ENCODE data around the gene WFIKKN1. TPM values are rescaled to one million over a fixed set of nuclear protein-coding genes. Genes with fewer than 3 reads are reported as not detected.

The WFIKKN1 gene
- total and polyA plus RNA-seq, 4 donors = 0.31 to 2.5 (median 0.61) TPM

- 41 to 62% methylated on average over 10 of the region's 10 CpGs for WGBS, 2 donors
- peak overlapping the region in 1 of 2 donors; percentile 92 for H3K27ac ChIP-seq (ENCODE audit: low read depth in 1 of 2, low read length in 1 of 2)
Measured at GRCh38 chr16:590815-591200, 40.0 kb upstream of the WFIKKN1 start.

GRCh38 chr16:591231-591630, 39.6 kb upstream of the WFIKKN1 start:
- peak overlapping the region; percentile 71 for H3K4me3 ChIP-seq
- H3K9me3 ChIP-seq (ENCODE audit: control insufficient read depth in 4 of 4, insufficient read depth in 3 of 4, low read length in 3 of 4) = no peaks in the 10 kb centered on the region
- TF ChIP-seq, protein P1, sequence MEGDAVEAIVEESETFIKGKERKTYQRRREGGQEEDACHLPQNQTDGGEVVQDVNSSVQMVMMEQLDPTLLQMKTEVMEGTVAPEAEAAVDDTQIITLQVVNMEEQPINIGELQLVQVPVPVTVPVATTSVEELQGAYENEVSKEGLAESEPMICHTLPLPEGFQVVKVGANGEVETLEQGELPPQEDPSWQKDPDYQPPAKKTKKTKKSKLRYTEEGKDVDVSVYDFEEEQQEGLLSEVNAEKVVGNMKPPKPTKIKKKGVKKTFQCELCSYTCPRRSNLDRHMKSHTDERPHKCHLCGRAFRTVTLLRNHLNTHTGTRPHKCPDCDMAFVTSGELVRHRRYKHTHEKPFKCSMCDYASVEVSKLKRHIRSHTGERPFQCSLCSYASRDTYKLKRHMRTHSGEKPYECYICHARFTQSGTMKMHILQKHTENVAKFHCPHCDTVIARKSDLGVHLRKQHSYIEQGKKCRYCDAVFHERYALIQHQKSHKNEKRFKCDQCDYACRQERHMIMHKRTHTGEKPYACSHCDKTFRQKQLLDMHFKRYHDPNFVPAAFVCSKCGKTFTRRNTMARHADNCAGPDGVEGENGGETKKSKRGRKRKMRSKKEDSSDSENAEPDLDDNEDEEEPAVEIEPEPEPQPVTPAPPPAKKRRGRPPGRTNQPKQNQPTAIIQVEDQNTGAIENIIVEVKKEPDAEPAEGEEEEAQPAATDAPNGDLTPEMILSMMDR (IDR thresholded peaks at IDR 0.05; ENCODE audit: control extremely low read depth, extremely low read depth) = no peak
- H3K36me3 ChIP-seq (ENCODE audit: control insufficient read depth in 4 of 4, insufficient read depth in 4 of 4, low read length in 4 of 4) = peaks cover 0 to 4% (median 0%) of the 10 kb centered on the region in 4 donors
- no peak for ATAC-seq (ENCODE audit: insufficient read depth, low FRiP score)
- no peaks in the 10 kb centered on the region for H3K27me3 ChIP-seq (ENCODE audit: control insufficient read depth in 3 of 3, insufficient read depth in 3 of 3, low read length in 2 of 3)
- 64 to 83% methylated on average over 8 of the region's 8 CpGs for WGBS, 2 donors
- peak overlapping the region in 1 of 2 donors; percentile 92 for H3K27ac ChIP-seq (ENCODE audit: low read depth in 1 of 2, low read length in 1 of 2)
- H3K4me1 ChIP-seq (ENCODE audit: control insufficient read depth in 5 of 5, insufficient read depth in 5 of 5, low read length in 5 of 5) = peaks cover 0 to 49% (median 21%) of the 10 kb centered on the region in 5 donors
- H3K9ac ChIP-seq (ENCODE audit: insufficient read depth in 1 of 2, low read length in 2 of 2) = peak overlapping the region in 1 of 2 donors; percentile 71
- no peak for DNase-seq

More at GRCh38 chr16:590815-591200, 40.0 kb upstream of the WFIKKN1 start:
- H3K27me3 ChIP-seq (ENCODE audit: control insufficient read depth in 3 of 3, insufficient read depth in 3 of 3, low read length in 2 of 3) = no peaks in the 10 kb centered on the region
- H3K9ac ChIP-seq (ENCODE audit: insufficient read depth in 1 of 2, low read length in 2 of 2) = peak overlapping the region in 1 of 2 donors; percentile 71
- ATAC-seq (ENCODE audit: insufficient read depth, low FRiP score) (no peak), DNase-seq (no peak)
- no peaks in the 10 kb centered on the region for H3K9me3 ChIP-seq (ENCODE audit: control insufficient read depth in 4 of 4, insufficient read depth in 3 of 4, low read length in 3 of 4)
- H3K4me3 ChIP-seq = peak overlapping the region; percentile 71
- peaks cover 0 to 53% (median 21%) of the 10 kb centered on the region in 5 donors for H3K4me1 ChIP-seq (ENCODE audit: control insufficient read depth in 5 of 5, insufficient read depth in 5 of 5, low read length in 5 of 5)
- TF ChIP-seq, protein P1 (IDR thresholded peaks at IDR 0.05; ENCODE audit: control extremely low read depth, extremely low read depth) = no peak
- H3K36me3 ChIP-seq (ENCODE audit: control insufficient read depth in 4 of 4, insufficient read depth in 4 of 4, low read length in 4 of 4) = peaks cover 0 to 4% (median 0%) of the 10 kb centered on the region in 4 donors

DNA sequence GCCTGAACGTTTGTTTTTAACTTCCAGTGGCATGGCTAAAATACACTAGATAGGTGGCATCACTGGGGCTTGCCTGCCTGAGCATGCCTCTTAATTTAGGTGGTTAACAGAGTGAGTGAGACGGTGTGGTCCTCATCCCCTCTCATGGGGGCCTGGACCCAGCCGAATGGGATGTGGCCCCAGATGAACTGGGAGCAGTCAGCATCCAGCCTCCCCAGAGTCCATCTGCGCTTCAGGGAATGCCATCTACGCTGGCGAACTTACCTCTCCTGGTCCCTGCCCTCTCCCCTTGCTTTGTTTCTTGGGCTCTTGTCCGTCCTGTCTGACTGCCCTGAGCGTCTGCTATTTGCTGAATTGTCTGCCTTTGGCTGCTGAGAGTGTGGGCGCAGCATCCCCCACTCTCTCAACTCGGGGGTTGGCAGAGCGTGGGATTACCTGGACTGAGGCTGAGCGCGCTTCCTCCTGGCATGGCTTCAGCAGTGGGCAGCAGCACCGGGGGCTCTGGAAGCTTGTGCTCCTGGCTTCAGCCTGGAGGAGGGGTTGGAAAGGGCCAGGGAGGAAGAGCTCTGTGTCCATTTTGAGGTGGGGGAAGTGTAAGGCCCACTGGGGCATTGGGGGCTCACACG, 38.8 kb upstream of the WFIKKN1 start:
- peaks cover 0 to 43% (median 21%) of the 10 kb centered on the region in 5 donors for H3K4me1 ChIP-seq (ENCODE audit: control insufficient read depth in 5 of 5, insufficient read depth in 5 of 5, low read length in 5 of 5)
- peak overlapping the region in 1 of 2 donors; percentile 71 for H3K27ac ChIP-seq (ENCODE audit: low read depth in 1 of 2, low read length in 1 of 2)
- TF ChIP-seq, protein P1 (IDR thresholded peaks at IDR 0.05; ENCODE audit: control extremely low read depth, extremely low read depth) = no peak
- no peaks in the 10 kb centered on the region for H3K27me3 ChIP-seq (ENCODE audit: control insufficient read depth in 3 of 3, insufficient read depth in 3 of 3, low read length in 2 of 3)
- H3K4me3 ChIP-seq = no peak overlapping the region
- no peaks in the 10 kb centered on the region for H3K9me3 ChIP-seq (ENCODE audit: control insufficient read depth in 4 of 4, insufficient read depth in 3 of 4, low read length in 3 of 4)
- H3K36me3 ChIP-seq (ENCODE audit: control insufficient read depth in 4 of 4, insufficient read depth in 4 of 4, low read length in 4 of 4) = peaks cover 0 to 5% (median 3%) of the 10 kb centered on the region in 4 donors
- no peak for ATAC-seq (ENCODE audit: insufficient read depth, low FRiP score)
- no peak for DNase-seq
- H3K9ac ChIP-seq (ENCODE audit: insufficient read depth in 1 of 2, low read length in 2 of 2) = no peak overlapping the region
- 71 to 73% methylated on average over 15 of the region's 15 CpGs for WGBS, 2 donors
